Measurements from ENCODE around the gene EVX1.

Gene EVX1

DNA sequence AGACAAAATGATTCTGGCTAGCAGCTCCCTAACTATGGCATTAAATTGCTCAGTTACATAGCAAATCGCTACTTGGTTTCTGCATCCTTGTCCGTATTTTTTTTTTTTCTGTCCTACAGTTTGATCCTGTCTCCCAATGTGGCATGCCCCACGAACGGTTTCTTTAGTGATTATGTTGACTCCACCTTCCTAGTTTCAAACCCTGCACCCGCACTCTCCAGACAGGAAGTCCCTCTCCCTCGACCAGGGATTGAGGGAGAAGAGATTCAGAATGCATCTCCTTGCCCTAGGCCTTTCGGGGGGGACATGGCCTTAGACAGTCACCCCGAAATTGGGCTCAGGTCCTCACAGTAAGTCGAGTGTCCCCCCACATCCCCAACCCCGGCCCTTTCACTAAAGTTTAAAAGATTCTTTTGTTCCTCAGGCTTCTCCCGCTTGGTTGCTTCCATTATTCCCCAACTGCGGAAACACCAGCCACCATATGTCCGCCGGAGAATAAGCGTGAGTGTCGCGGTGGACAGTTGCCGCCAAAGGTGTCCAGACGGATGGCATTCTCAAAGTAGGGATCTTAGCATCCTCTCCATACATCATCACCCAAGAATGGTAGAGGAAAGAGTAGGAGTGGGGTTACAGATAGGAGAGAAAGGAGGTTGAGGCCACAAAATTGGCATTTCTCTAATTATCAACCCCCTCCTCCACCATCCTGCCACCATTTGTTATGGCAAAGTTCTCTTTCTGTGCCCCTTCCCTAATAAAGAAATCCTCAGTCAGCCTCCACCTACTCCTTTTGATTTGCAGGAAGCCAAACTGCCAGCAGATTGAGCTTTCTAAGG is 7.3 kb downstream of the EVX1 start:
- no peak overlapping the region for H3K27ac ChIP-seq (ENCODE audit: low read depth, low read length)
- H3K4me3 ChIP-seq (ENCODE audit: low read depth in 1 of 5, low read length in 5 of 5) = no peak overlapping the region
- peaks cover 0 to 2% (median 0%) of the 10 kb centered on the region in 5 donors for H3K9me3 ChIP-seq (ENCODE audit: control insufficient read depth in 5 of 5, low read length in 5 of 5)
- H3K27me3 ChIP-seq (ENCODE audit: control insufficient read depth in 5 of 5, insufficient read depth in 4 of 5, low read length in 5 of 5) = peaks cover 69 to 86% (median 79%) of the 10 kb centered on the region in 5 donors
- peaks cover 0 to 37% (median 27%) of the 10 kb centered on the region in 5 donors for H3K4me1 ChIP-seq (ENCODE audit: control insufficient read depth in 5 of 5, insufficient read depth in 5 of 5, low read length in 5 of 5)
- no peaks in the 10 kb centered on the region for H3K36me3 ChIP-seq (ENCODE audit: control insufficient read depth in 5 of 5, insufficient read depth in 5 of 5, low read length in 5 of 5)
- H3K9ac ChIP-seq (ENCODE audit: low read length in 5 of 5) = no peak overlapping the region

DNA sequence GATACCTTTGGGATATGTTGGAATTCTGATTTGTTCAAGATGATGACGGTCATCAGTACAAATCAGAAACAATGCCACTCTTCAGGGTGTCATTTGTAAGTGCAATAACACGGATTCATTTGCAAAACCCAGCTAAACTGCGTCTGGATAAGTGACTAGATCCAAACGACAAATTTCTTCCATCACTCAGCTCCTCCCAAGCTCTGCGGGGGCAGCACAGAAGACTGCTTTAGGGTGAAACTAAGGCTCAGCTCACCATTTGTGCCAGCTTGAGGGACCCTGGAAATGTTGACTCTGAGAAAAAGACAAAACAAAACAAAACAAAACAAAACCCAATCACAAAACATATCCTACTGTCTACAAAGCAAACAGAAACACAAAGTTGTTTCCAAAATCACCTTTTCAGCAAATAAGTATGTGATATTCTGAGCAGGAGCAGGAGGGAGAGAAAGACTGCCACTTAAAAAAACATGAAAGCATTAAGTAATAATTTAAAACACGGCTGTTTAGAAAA is 8.0 kb downstream of the EVX1 start:
- peaks cover 62 to 79% (median 73%) of the 10 kb centered on the region in 5 donors for H3K27me3 ChIP-seq (ENCODE audit: control insufficient read depth in 5 of 5, insufficient read depth in 4 of 5, low read length in 5 of 5)
- no peaks in the 10 kb centered on the region for H3K36me3 ChIP-seq (ENCODE audit: control insufficient read depth in 5 of 5, insufficient read depth in 5 of 5, low read length in 5 of 5)
- H3K9ac ChIP-seq (ENCODE audit: low read length in 5 of 5) = no peak overlapping the region
- peaks cover 0 to 30% (median 20%) of the 10 kb centered on the region in 5 donors for H3K4me1 ChIP-seq (ENCODE audit: control insufficient read depth in 5 of 5, insufficient read depth in 5 of 5, low read length in 5 of 5)
- H3K4me3 ChIP-seq (ENCODE audit: low read depth in 1 of 5, low read length in 5 of 5) = no peak overlapping the region
- no peak overlapping the region for H3K27ac ChIP-seq (ENCODE audit: low read depth, low read length)
- peaks cover 0 to 2% (median 0%) of the 10 kb centered on the region in 5 donors for H3K9me3 ChIP-seq (ENCODE audit: control insufficient read depth in 5 of 5, low read length in 5 of 5)

- Histone ChIP-seq H3K4me3 (ENCODE audit: low read depth in 1 of 5, low read length in 5 of 5) (peak overlapping the region in 2 of 5 donors; percentile 39 to 49), H3K36me3 (ENCODE audit: control insufficient read depth in 5 of 5, insufficient read depth in 5 of 5, low read length in 5 of 5) (no peaks in the 10 kb centered on the region), H3K9ac (ENCODE audit: low read length in 5 of 5) (no peak overlapping the region), H3K4me1 (ENCODE audit: control insufficient read depth in 5 of 5, insufficient read depth in 5 of 5, low read length in 5 of 5) (peaks cover 0 to 24% (median 14%) of the 10 kb centered on the region in 5 donors), H3K27ac (ENCODE audit: low read depth, low read length) (no peak overlapping the region), H3K9me3 (ENCODE audit: control insufficient read depth in 5 of 5, low read length in 5 of 5) (peaks cover 0 to 2% (median 0%) of the 10 kb centered on the region in 5 donors), H3K27me3 (ENCODE audit: control insufficient read depth in 5 of 5, insufficient read depth in 4 of 5, low read length in 5 of 5) (peaks cover 56 to 73% (median 68%) of the 10 kb centered on the region in 5 donors)
Measured at GRCh38 chr7:27251136-27251651, 8.6 kb downstream of the EVX1 start.

GRCh38 chr7:27251652-27252590 is 9.3 kb downstream of the EVX1 start:
- no peak overlapping the region for H3K27ac ChIP-seq (ENCODE audit: low read depth, low read length)
- H3K4me3 ChIP-seq (ENCODE audit: low read depth in 1 of 5, low read length in 5 of 5) = peak overlapping the region in 4 of 5 donors; percentile 3 to 49 (median 33)
- no peaks in the 10 kb centered on the region for H3K36me3 ChIP-seq (ENCODE audit: control insufficient read depth in 5 of 5, insufficient read depth in 5 of 5, low read length in 5 of 5)
- no peaks in the 10 kb centered on the region for H3K9me3 ChIP-seq (ENCODE audit: control insufficient read depth in 5 of 5, low read length in 5 of 5)
- H3K27me3 ChIP-seq (ENCODE audit: control insufficient read depth in 5 of 5, insufficient read depth in 4 of 5, low read length in 5 of 5) = peaks cover 51 to 66% (median 61%) of the 10 kb centered on the region in 5 donors
- no peak overlapping the region for H3K9ac ChIP-seq (ENCODE audit: low read length in 5 of 5)
- H3K4me1 ChIP-seq (ENCODE audit: control insufficient read depth in 5 of 5, insufficient read depth in 5 of 5, low read length in 5 of 5) = peaks cover 0 to 21% (median 13%) of the 10 kb centered on the region in 5 donors

DNA sequence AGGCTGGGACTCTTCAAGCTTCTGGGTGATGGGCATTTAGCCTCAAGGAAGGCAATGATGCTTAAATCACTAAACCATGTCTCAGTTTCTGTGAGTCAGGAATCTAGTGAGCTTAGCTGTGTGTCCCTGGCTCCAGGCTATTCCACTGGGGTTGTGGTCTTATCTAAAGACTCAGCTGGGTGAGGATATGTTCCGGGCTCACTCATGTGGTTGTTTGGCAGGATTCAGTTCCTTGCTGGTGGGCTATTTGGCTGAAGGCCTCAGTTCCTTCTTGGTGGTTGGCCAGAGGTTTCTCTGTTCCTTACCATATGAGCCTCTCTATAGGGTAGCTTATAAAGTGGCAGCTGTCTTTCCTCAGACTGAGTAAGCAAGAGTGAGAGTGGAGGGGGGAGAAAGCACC is 12.0 kb downstream of the EVX1 start:
- peaks cover 0 to 14% (median 13%) of the 10 kb centered on the region in 5 donors for H3K4me1 ChIP-seq (ENCODE audit: control insufficient read depth in 5 of 5, insufficient read depth in 5 of 5, low read length in 5 of 5)
- H3K9me3 ChIP-seq (ENCODE audit: control insufficient read depth in 5 of 5, low read length in 5 of 5) = no peaks in the 10 kb centered on the region
- no peak overlapping the region for H3K27ac ChIP-seq (ENCODE audit: low read depth, low read length)
- H3K36me3 ChIP-seq (ENCODE audit: control insufficient read depth in 5 of 5, insufficient read depth in 5 of 5, low read length in 5 of 5) = no peaks in the 10 kb centered on the region
- no peak overlapping the region for H3K9ac ChIP-seq (ENCODE audit: low read length in 5 of 5)
- no peak overlapping the region for H3K4me3 ChIP-seq (ENCODE audit: low read depth in 1 of 5, low read length in 5 of 5)
- H3K27me3 ChIP-seq (ENCODE audit: control insufficient read depth in 5 of 5, insufficient read depth in 4 of 5, low read length in 5 of 5) = peaks cover 24 to 39% (median 34%) of the 10 kb centered on the region in 5 donors

DNA sequence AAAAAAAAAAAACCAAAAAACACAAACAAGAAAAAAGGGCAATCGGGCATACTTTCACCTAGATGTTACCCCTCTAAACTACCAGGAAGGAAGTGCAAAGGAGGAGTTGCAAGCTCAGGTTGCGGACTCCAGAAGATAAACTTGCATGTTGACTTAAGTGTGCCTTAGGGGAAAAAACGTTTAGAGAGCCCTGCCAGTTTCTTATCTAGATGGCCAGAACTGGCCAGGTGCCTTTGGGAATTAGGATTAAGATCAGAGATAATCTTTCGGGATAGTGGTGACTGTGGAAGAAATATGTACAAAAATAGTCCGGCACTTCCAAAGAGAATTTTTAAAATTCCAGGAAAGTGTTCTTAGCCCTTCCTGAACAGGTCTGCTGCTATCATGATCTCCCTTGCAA is 17.6 kb downstream of the EVX1 start:
- Histone ChIP-seq H3K36me3 (ENCODE audit: control insufficient read depth in 5 of 5, insufficient read depth in 5 of 5, low read length in 5 of 5) (no peaks in the 10 kb centered on the region), H3K4me1 (ENCODE audit: control insufficient read depth in 5 of 5, insufficient read depth in 5 of 5, low read length in 5 of 5) (no peaks in the 10 kb centered on the region), H3K27me3 (ENCODE audit: control insufficient read depth in 5 of 5, insufficient read depth in 4 of 5, low read length in 5 of 5) (peaks cover 0 to 3% (median 3%) of the 10 kb centered on the region in 5 donors), H3K9me3 (ENCODE audit: control insufficient read depth in 5 of 5, low read length in 5 of 5) (no peaks in the 10 kb centered on the region), H3K9ac (ENCODE audit: low read length in 5 of 5) (no peak overlapping the region), H3K27ac (ENCODE audit: low read depth, low read length) (no peak overlapping the region), H3K4me3 (ENCODE audit: low read depth in 1 of 5, low read length in 5 of 5) (no peak overlapping the region)

DNA sequence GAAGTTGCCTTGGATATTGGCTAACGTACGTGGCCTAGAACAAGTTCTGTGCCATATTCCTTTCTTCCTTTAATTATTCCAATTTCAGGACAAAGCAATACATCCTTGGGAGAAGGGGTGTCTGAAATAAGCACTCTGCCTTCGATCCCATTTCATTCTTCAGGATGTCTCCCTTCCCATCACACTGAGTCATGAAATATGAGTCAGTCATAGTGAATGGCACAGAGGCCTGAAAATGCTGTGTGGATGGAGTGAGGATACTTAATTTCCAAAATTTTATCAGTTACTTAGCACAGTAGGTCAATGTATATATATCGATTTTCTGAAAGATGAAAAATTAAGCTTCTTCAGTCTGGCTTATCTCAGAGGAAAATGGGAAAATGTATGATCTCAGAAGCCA is 19.5 kb downstream of the EVX1 start:
- H3K27ac ChIP-seq (ENCODE audit: low read depth, low read length) = no peak overlapping the region

GRCh38 chr7:27263781-27264180 is 21.2 kb downstream of the EVX1 start:
- Histone ChIP-seq H3K9me3 (ENCODE audit: control insufficient read depth in 5 of 5, low read length in 5 of 5) (no peaks in the 10 kb centered on the region), H3K36me3 (ENCODE audit: control insufficient read depth in 5 of 5, insufficient read depth in 5 of 5, low read length in 5 of 5) (no peaks in the 10 kb centered on the region), H3K4me3 (ENCODE audit: low read depth in 1 of 5, low read length in 5 of 5) (no peak overlapping the region), H3K27me3 (ENCODE audit: control insufficient read depth in 5 of 5, insufficient read depth in 4 of 5, low read length in 5 of 5) (peaks cover 0 to 3% (median 3%) of the 10 kb centered on the region in 5 donors), H3K27ac (ENCODE audit: low read depth, low read length) (no peak overlapping the region), H3K4me1 (ENCODE audit: control insufficient read depth in 5 of 5, insufficient read depth in 5 of 5, low read length in 5 of 5) (no peaks in the 10 kb centered on the region), H3K9ac (ENCODE audit: low read length in 5 of 5) (no peak overlapping the region)

More for the DNA sequence above, 19.5 kb downstream of the EVX1 start:
- Histone ChIP-seq H3K4me1 (ENCODE audit: control insufficient read depth in 5 of 5, insufficient read depth in 5 of 5, low read length in 5 of 5) (no peaks in the 10 kb centered on the region), H3K4me3 (ENCODE audit: low read depth in 1 of 5, low read length in 5 of 5) (no peak overlapping the region), H3K9ac (ENCODE audit: low read length in 5 of 5) (no peak overlapping the region), H3K9me3 (ENCODE audit: control insufficient read depth in 5 of 5, low read length in 5 of 5) (no peaks in the 10 kb centered on the region), H3K36me3 (ENCODE audit: control insufficient read depth in 5 of 5, insufficient read depth in 5 of 5, low read length in 5 of 5) (no peaks in the 10 kb centered on the region), H3K27me3 (ENCODE audit: control insufficient read depth in 5 of 5, insufficient read depth in 4 of 5, low read length in 5 of 5) (peaks cover 0 to 3% (median 3%) of the 10 kb centered on the region in 5 donors)

DNA sequence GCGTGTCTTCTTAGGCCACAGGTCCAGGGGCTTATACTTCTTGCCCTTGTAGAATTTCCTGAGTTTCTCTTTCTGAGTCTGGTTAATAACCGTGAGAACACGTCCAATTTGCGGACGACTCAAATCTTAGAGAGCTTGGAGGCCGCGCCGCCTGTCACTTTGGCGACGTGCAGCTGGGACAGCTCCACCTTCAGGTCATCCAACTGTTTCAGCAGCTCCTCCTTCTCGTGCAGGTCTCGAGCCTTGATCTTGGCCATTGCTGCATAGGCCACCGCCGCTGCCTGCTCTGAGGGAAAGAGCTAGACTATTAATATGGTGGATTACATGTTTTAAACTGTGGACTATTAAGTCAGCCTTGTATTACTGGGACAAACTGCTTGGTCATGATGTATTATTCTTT is 26.9 kb downstream of the EVX1 start:
- H3K4me1 ChIP-seq (ENCODE audit: control insufficient read depth in 5 of 5, insufficient read depth in 5 of 5, low read length in 5 of 5) = no peaks in the 10 kb centered on the region
- H3K27me3 ChIP-seq (ENCODE audit: control insufficient read depth in 5 of 5, insufficient read depth in 4 of 5, low read length in 5 of 5) = no peaks in the 10 kb centered on the region
- no peaks in the 10 kb centered on the region for H3K36me3 ChIP-seq (ENCODE audit: control insufficient read depth in 5 of 5, insufficient read depth in 5 of 5, low read length in 5 of 5)
- no peak overlapping the region for H3K9ac ChIP-seq (ENCODE audit: low read length in 5 of 5)
- H3K9me3 ChIP-seq (ENCODE audit: control insufficient read depth in 5 of 5, low read length in 5 of 5) = peaks cover 0 to 11% (median 0%) of the 10 kb centered on the region in 5 donors
- H3K27ac ChIP-seq (ENCODE audit: low read depth, low read length) = no peak overlapping the region
- H3K4me3 ChIP-seq (ENCODE audit: low read depth in 1 of 5, low read length in 5 of 5) = no peak overlapping the region

Measured in subcutaneous abdominal adipose tissue (tissue), 5 donors.